ENCODE measurements around the gene PARP12.

- TF ChIP-seq ATF2 (CRISPR knock-in tag; IDR thresholded peaks at IDR 0.05) (no peak), ZSCAN20 (CRISPR knock-in tag; IDR thresholded peaks at IDR 0.05; ENCODE audit: borderline replicate concordance) (no peak), ZNF180 (CRISPR knock-in tag; IDR thresholded peaks at IDR 0.05; ENCODE audit: borderline replicate concordance, low read depth) (no peak), POLR2AphosphoS2 (IDR thresholded peaks at IDR 0.05; ENCODE audit: low read depth, low read length) (no peak), NBN (conservative IDR thresholded peaks at IDR 0.05) (no peak), KLF12 (CRISPR knock-in tag; IDR thresholded peaks at IDR 0.05; ENCODE audit: borderline replicate concordance) (no peak), CTCF (CRISPR knock-in tag; IDR thresholded peaks at IDR 0.05) (peak; percentile 85)
These were observed 16.4 kb upstream of the PARP12 start for GRCh38 chr7:140079121-140079536.
